Measurements from ENCODE around the gene ANKRD12.

- TF ChIP-seq, protein P1, sequence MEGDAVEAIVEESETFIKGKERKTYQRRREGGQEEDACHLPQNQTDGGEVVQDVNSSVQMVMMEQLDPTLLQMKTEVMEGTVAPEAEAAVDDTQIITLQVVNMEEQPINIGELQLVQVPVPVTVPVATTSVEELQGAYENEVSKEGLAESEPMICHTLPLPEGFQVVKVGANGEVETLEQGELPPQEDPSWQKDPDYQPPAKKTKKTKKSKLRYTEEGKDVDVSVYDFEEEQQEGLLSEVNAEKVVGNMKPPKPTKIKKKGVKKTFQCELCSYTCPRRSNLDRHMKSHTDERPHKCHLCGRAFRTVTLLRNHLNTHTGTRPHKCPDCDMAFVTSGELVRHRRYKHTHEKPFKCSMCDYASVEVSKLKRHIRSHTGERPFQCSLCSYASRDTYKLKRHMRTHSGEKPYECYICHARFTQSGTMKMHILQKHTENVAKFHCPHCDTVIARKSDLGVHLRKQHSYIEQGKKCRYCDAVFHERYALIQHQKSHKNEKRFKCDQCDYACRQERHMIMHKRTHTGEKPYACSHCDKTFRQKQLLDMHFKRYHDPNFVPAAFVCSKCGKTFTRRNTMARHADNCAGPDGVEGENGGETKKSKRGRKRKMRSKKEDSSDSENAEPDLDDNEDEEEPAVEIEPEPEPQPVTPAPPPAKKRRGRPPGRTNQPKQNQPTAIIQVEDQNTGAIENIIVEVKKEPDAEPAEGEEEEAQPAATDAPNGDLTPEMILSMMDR (IDR thresholded peaks at IDR 0.05): no peak
- TF ChIP-seq POLR2A (IDR thresholded peaks at IDR 0.05): no peak
These were observed 21.2 kb downstream of the ANKRD12 start for GRCh38 chr18:9157806-9158205.

Measured in upper lobe of left lung (tissue), 4 donors.